Sigmoid colon (tissue), 7 donors: Measurements from ENCODE around the gene C4orf54. TPM values are rescaled to one million over a fixed set of nuclear protein-coding genes. Genes with fewer than 3 reads are reported as not detected.

Source experiments
- DNase-seq: peaks from one replicate; pipeline ENCODE4 v3.0.0-alpha.2; 2019
- H3K27ac ChIP-seq, 4 donors: fragments of 200-600 bp; sonication (generic); one replicate each; pipeline ENCODE4 v1.5.1; 2016 to 2019; ENCODE audit warnings: mild to moderate bottlenecking in 1 of 4
- H3K27me3 ChIP-seq, 3 donors: fragments of 200-600 bp; sonication (generic); one replicate each; pipeline ENCODE4 v1.5.1; 2019; ENCODE audit warnings: mild to moderate bottlenecking in 1 of 3
- H3K36me3 ChIP-seq, 4 donors: fragments of 200-600 bp; sonication (generic); one replicate each; pipeline ENCODE4 v1.5.1; 2016 to 2019
- H3K4me1 ChIP-seq, 4 donors: fragments of 200-600 bp; sonication (generic); one replicate each; pipeline ENCODE4 v1.5.1; 2017 to 2019
- H3K4me3 ChIP-seq, 4 donors: fragments of 200-600 bp; sonication (generic); one replicate each; pipeline ENCODE4 v1.5.1; 2017 to 2019; ENCODE audit warnings: mild to moderate bottlenecking in 2 of 4, moderate library complexity in 1 of 4
- H3K9me3 ChIP-seq, 4 donors: fragments of 200-600 bp in 3 of 4; sonication (generic) in 3 of 4; one replicate each; pipeline versions ENCODE4 v1.5.1 to v1.6.1; 2013 to 2019
- CTCF ChIP-seq, 4 experiments: fragments of 450-650 bp in 3 of 4; fragments of 200-600 bp in 1 of 4; IDR thresholded peaks; one replicate each; pipeline ENCODE4 v1.5.1; 2016 to 2019; ENCODE audit warnings: antibody characterized with exemption in 4 of 4, mild to moderate bottlenecking in 3 of 4, moderate library complexity in 2 of 4
- EP300 ChIP-seq, 4 donors: sonication (generic); formaldehyde crosslinking; IDR thresholded peaks; one replicate each; pipeline ENCODE4 v1.6.1; 2017; ENCODE audit warnings: antibody characterized with exemption in 4 of 4
- POLR2A ChIP-seq, 2 donors: fragments of 450-650 bp; IDR thresholded peaks; one replicate each; pipeline ENCODE4 v1.6.1; 2016; ENCODE audit warnings: antibody characterized with exemption in 2 of 2, mild to moderate bottlenecking in 2 of 2, moderate library complexity in 2 of 2
- POLR2AphosphoS5 ChIP-seq, 4 donors: sonication (generic); formaldehyde crosslinking; IDR thresholded peaks; one replicate each; pipeline ENCODE4 v1.6.1; 2017; ENCODE audit warnings: antibody characterized with exemption in 4 of 4
- WGBS, 2 donors: extraction: QIAGEN DNeasy Blood & Tissue Kit; methylation state at CpG; one replicate each; pipeline ENCODE4 v1.1.7; 2013; 5-methylcytosine and 5-hydroxymethylcytosine counted together
- intact Hi-C: fragments of 100-400 bp; cut with DNase I; formaldehyde crosslinking; loops from one replicate; pipeline ENCODE4 v1.15.1; 2023
- polyA plus RNA-seq, 3 donors: library from polyadenylated mRNA; stranded (reverse); fragments of 200-250 nt; gene quantifications; one replicate each; pipeline ENCODE4 v1.2.3, GENCODE V29; 2013
- total RNA-seq, 4 donors: library from RNA; depleted of rRNA; stranded (reverse); fragments of >200 nt; gene quantifications; one replicate each; pipeline ENCODE4 v1.1.0, GENCODE V29; 2016
- donor health status: healthy with polysubstance abuse.
- donor health status: Bipolar disorder and iron deficiency.
- donor health status: healthy.

Gene C4orf54
- total and polyA plus RNA-seq, 7 donors, result under 0.01 to 0.28 (median 0.14) TPM; not detected in 2

GRCh38 chr4:99690472-99690871, 32.8 kb upstream of the C4orf54 start:
- no peak overlapping the region for H3K4me3 ChIP-seq

GRCh38 chr4:99687120-99687519, 29.5 kb upstream of the C4orf54 start:
- no peak overlapping the region for H3K27ac ChIP-seq
- no peaks in the 10 kb centered on the region for H3K4me1 ChIP-seq
- H3K27me3 ChIP-seq, result no peaks in the 10 kb centered on the region
- no peak overlapping the region for H3K4me3 ChIP-seq
- DNase-seq, result no peak
- H3K36me3 ChIP-seq, result no peaks in the 10 kb centered on the region
- peaks cover 0 to 5% (median 0%) of the 10 kb centered on the region in 4 donors for H3K9me3 ChIP-seq
- intact Hi-C loops, result no loop called here
- no peak for TF ChIP-seq CTCF (IDR thresholded peaks at IDR 0.05)
- no peak for TF ChIP-seq POLR2A (IDR thresholded peaks at IDR 0.05)
- no peak for TF ChIP-seq POLR2AphosphoS5 (IDR thresholded peaks at IDR 0.05)
- no peak for TF ChIP-seq EP300 (IDR thresholded peaks at IDR 0.05)
- WGBS, 2 donors, result 63 to 67% methylated on average over 1 of the region's 1 CpG

More at GRCh38 chr4:99690472-99690871, 32.8 kb upstream of the C4orf54 start:
- peaks cover 0 to 5% (median 0%) of the 10 kb centered on the region in 4 donors for H3K9me3 ChIP-seq
- intact Hi-C loops, result no loop called here
- no peak overlapping the region for H3K27ac ChIP-seq
- H3K4me1 ChIP-seq, result no peaks in the 10 kb centered on the region
- no peak for DNase-seq
- no peak for TF ChIP-seq POLR2A (IDR thresholded peaks at IDR 0.05)
- TF ChIP-seq CTCF (IDR thresholded peaks at IDR 0.05), result no peak
- TF ChIP-seq POLR2AphosphoS5 (IDR thresholded peaks at IDR 0.05), result no peak
- TF ChIP-seq EP300 (IDR thresholded peaks at IDR 0.05), result no peak
- H3K27me3 ChIP-seq, result no peaks in the 10 kb centered on the region
- no peaks in the 10 kb centered on the region for H3K36me3 ChIP-seq

GRCh38 chr4:99685234-99685633, 27.6 kb upstream of the C4orf54 start:
- TF ChIP-seq POLR2A (IDR thresholded peaks at IDR 0.05) (no peak), CTCF (IDR thresholded peaks at IDR 0.05) (no peak), POLR2AphosphoS5 (IDR thresholded peaks at IDR 0.05) (no peak), EP300 (IDR thresholded peaks at IDR 0.05) (no peak)
- 87 to 90% methylated on average over 2 of the region's 2 CpGs for WGBS, 2 donors
- H3K9me3 ChIP-seq, result no peaks in the 10 kb centered on the region
- H3K27me3 ChIP-seq, result no peaks in the 10 kb centered on the region
- no peaks in the 10 kb centered on the region for H3K4me1 ChIP-seq
- intact Hi-C loops, result no loop called here
- no peak overlapping the region for H3K4me3 ChIP-seq
- H3K36me3 ChIP-seq, result no peaks in the 10 kb centered on the region
- no peak for DNase-seq
- H3K27ac ChIP-seq, result no peak overlapping the region

GRCh38 chr4:99683895-99684294, 26.3 kb upstream of the C4orf54 start:
- intact Hi-C loops, result no loop called here
- no peak overlapping the region for H3K4me3 ChIP-seq
- TF ChIP-seq CTCF (IDR thresholded peaks at IDR 0.05), result no peak
- TF ChIP-seq EP300 (IDR thresholded peaks at IDR 0.05), result no peak
- TF ChIP-seq POLR2A (IDR thresholded peaks at IDR 0.05), result no peak
- no peak for TF ChIP-seq POLR2AphosphoS5 (IDR thresholded peaks at IDR 0.05)
- H3K27me3 ChIP-seq, result no peaks in the 10 kb centered on the region
- H3K9me3 ChIP-seq, result no peaks in the 10 kb centered on the region
- peaks cover 0 to 8% (median 0%) of the 10 kb centered on the region in 4 donors for H3K4me1 ChIP-seq
- 40 to 71% methylated on average over 4 of the region's 4 CpGs for WGBS, 2 donors
- H3K36me3 ChIP-seq, result no peaks in the 10 kb centered on the region
- H3K27ac ChIP-seq, result no peak overlapping the region
- no peak for DNase-seq

GRCh38 chr4:99679976-99680375, 22.3 kb upstream of the C4orf54 start:
- H3K9me3 ChIP-seq, result no peaks in the 10 kb centered on the region
- WGBS, 2 donors, result 69 to 82% methylated on average over 1 of the region's 1 CpG
- no peak for DNase-seq
- H3K4me1 ChIP-seq, result peaks cover 0 to 10% (median 0%) of the 10 kb centered on the region in 4 donors
- no peak overlapping the region for H3K4me3 ChIP-seq
- H3K27ac ChIP-seq, result no peak overlapping the region
- intact Hi-C loops, result no loop called here
- TF ChIP-seq CTCF (IDR thresholded peaks at IDR 0.05), result no peak
- TF ChIP-seq POLR2A (IDR thresholded peaks at IDR 0.05), result no peak
- no peak for TF ChIP-seq EP300 (IDR thresholded peaks at IDR 0.05)
- TF ChIP-seq POLR2AphosphoS5 (IDR thresholded peaks at IDR 0.05), result no peak
- no peaks in the 10 kb centered on the region for H3K36me3 ChIP-seq
- no peaks in the 10 kb centered on the region for H3K27me3 ChIP-seq
